ENCODE measurements around the gene RTF2.

DNA sequence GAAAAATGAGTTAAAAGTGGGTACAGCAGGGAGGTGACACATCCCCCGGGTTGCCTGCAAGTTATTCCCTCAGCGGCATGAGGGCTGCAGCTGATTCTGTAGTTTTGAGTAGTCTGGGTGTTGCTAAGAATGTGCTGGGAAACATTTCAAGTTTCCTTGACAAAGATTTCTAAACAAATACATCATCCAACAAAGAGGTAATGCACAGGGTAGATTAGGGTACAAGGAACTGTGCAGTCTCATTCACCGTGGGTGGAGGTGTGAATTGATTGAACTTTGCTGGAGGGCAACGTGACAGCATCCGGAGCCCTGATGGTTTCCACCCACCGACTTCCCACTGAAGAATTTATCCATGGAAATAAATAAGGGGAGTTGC, 34.6 kb upstream of the RTF2 start:
- TF ChIP-seq POLR2AphosphoS5 (IDR thresholded peaks at IDR 0.05) (no peak), CTCF (IDR thresholded peaks at IDR 0.05; ENCODE audit: poor library complexity, severe bottlenecking) (no peak), EP300 (conservative IDR thresholded peaks at IDR 0.05; ENCODE audit: poor library complexity, severe bottlenecking) (no peak), EZH2 (IDR thresholded peaks at IDR 0.05; ENCODE audit: borderline replicate concordance, insufficient read depth, low read length, poor library complexity, severe bottlenecking) (no peak), TAF1 (IDR thresholded peaks at IDR 0.05; ENCODE audit: low read depth) (no peak), MXI1 (conservative IDR thresholded peaks at IDR 0.05; ENCODE audit: poor library complexity, severe bottlenecking) (no peak), SMC3 (conservative IDR thresholded peaks at IDR 0.05; ENCODE audit: poor library complexity) (no peak)
